ENCODE data around the gene GASK1B. TPM values are rescaled to one million over a fixed set of nuclear protein-coding genes. Genes with fewer than 3 reads are reported as not detected.

Gene GASK1B
- total RNA-seq, 4 donors from 2014 or later, result 1.0 to 23.7 (median 10.6) TPM

GRCh38 chr4:158195297-158195696 lies 22.5 kb upstream of the GASK1B start:
- Histone ChIP-seq H3K27ac (no peak overlapping the region), H3K27me3 (no peaks in the 10 kb centered on the region)
- 56 to 64% methylated on average over 1 of the region's 1 CpG for WGBS, 2 donors

GRCh38 chr4:158193171-158193749 lies 20.4 kb upstream of the GASK1B start:
- H3K4me1 ChIP-seq, result peaks cover 0 to 17% (median 0%) of the 10 kb centered on the region in 3 donors
- intact Hi-C loops (cut with DNase I), result loop anchor here (10.0 kb wide), 1 partner anchor 62 kb away; no protein-coding TSS in a partner anchor
- H3K27me3 ChIP-seq, result no peaks in the 10 kb centered on the region
- H3K9me3 ChIP-seq, result no peaks in the 10 kb centered on the region
- no peak for DNase-seq
- no peak overlapping the region for H3K27ac ChIP-seq
- TF ChIP-seq, protein P1, sequence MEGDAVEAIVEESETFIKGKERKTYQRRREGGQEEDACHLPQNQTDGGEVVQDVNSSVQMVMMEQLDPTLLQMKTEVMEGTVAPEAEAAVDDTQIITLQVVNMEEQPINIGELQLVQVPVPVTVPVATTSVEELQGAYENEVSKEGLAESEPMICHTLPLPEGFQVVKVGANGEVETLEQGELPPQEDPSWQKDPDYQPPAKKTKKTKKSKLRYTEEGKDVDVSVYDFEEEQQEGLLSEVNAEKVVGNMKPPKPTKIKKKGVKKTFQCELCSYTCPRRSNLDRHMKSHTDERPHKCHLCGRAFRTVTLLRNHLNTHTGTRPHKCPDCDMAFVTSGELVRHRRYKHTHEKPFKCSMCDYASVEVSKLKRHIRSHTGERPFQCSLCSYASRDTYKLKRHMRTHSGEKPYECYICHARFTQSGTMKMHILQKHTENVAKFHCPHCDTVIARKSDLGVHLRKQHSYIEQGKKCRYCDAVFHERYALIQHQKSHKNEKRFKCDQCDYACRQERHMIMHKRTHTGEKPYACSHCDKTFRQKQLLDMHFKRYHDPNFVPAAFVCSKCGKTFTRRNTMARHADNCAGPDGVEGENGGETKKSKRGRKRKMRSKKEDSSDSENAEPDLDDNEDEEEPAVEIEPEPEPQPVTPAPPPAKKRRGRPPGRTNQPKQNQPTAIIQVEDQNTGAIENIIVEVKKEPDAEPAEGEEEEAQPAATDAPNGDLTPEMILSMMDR (IDR thresholded peaks at IDR 0.05), result peak; percentile 12 to 62 (median 40)
- TF ChIP-seq POLR2A (IDR thresholded peaks at IDR 0.05), result no peak
- 38 to 47% methylated on average over 3 of the region's 3 CpGs for WGBS, 2 donors
- H3K36me3 ChIP-seq, result no peaks in the 10 kb centered on the region
- no peak overlapping the region for H3K4me3 ChIP-seq

More at GRCh38 chr4:158195297-158195696, 22.5 kb upstream of the GASK1B start:
- intact Hi-C loops (cut with DNase I), result loop anchor here (10.0 kb wide), 1 partner anchor 60 kb away; no protein-coding TSS in a partner anchor
- H3K4me1 ChIP-seq, result peaks cover 0 to 17% (median 0%) of the 10 kb centered on the region in 3 donors
- no peaks in the 10 kb centered on the region for H3K9me3 ChIP-seq
- H3K36me3 ChIP-seq, result no peaks in the 10 kb centered on the region
- no peak overlapping the region for H3K4me3 ChIP-seq
- no peak for DNase-seq
- no peak for TF ChIP-seq POLR2A (IDR thresholded peaks at IDR 0.05)
- TF ChIP-seq, protein P1 (IDR thresholded peaks at IDR 0.05), result no peak

GRCh38 chr4:158192439-158193158 lies 19.8 kb upstream of the GASK1B start:
- H3K4me1 ChIP-seq, result peaks cover 0 to 17% (median 0%) of the 10 kb centered on the region in 3 donors
- no peak for TF ChIP-seq POLR2A (IDR thresholded peaks at IDR 0.05)
- TF ChIP-seq, protein P1 (IDR thresholded peaks at IDR 0.05), result no peak
- H3K9me3 ChIP-seq, result no peaks in the 10 kb centered on the region
- H3K36me3 ChIP-seq, result no peaks in the 10 kb centered on the region
- no peaks in the 10 kb centered on the region for H3K27me3 ChIP-seq
- 47 to 54% methylated on average over 5 of the region's 5 CpGs for WGBS, 2 donors
- H3K27ac ChIP-seq, result peak overlapping the region in 1 of 4 donors; percentile 26
- no peak overlapping the region for H3K4me3 ChIP-seq
- DNase-seq, result no peak
- intact Hi-C loops (cut with DNase I), result loop anchor here (10.0 kb wide), 1 partner anchor 62 kb away; no protein-coding TSS in a partner anchor

DNA sequence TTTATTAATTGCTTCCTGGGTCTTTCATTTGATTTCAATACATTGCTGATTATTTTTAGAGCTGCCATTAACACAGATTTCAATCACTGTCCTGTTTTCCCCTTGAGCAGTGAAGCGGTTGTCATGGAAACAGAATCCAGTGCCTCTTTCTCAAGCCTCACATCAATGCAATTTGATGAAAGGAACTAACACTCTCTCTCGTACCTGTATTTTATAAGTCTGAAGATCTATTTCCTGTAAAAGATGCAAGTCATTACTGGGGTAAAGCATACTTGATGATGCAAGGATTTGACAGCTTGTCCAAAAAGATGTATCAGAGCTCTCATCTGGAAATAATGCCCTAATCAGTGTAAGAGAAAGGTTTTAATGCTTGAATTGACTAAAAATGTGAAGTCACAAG lies 17.9 kb upstream of the GASK1B start:
- 78 to 80% methylated on average over 2 of the region's 2 CpGs for WGBS, 2 donors
- intact Hi-C loops (cut with DNase I), result loop anchor here (10.0 kb wide), 1 partner anchor 64 kb away; no protein-coding TSS in a partner anchor
- peaks cover 0 to 17% (median 0%) of the 10 kb centered on the region in 3 donors for H3K4me1 ChIP-seq
- no peak overlapping the region for H3K4me3 ChIP-seq
- H3K36me3 ChIP-seq, result no peaks in the 10 kb centered on the region
- H3K9me3 ChIP-seq, result no peaks in the 10 kb centered on the region
- H3K27ac ChIP-seq, result no peak overlapping the region
- TF ChIP-seq, protein P1 (IDR thresholded peaks at IDR 0.05), result no peak
- TF ChIP-seq POLR2A (IDR thresholded peaks at IDR 0.05), result no peak
- no peaks in the 10 kb centered on the region for H3K27me3 ChIP-seq
- no peak for DNase-seq

DNA sequence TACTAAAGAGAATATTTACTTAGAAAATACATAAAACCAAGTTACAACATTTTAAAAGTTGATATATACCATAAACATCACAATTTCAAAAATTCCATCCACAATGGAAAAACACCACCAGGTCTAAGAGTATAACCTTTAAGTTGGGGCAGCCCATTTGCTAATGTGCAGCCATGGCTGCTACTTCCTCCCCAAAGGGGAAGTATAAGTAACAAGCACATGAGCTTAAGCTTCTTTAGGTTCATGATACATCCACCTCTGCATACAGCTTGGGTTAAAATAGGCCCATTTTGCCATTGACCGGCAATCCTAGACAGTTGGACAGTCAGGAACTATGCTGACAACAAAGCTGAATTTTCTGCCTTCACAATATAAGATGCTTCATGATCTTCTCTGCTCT lies 16.6 kb upstream of the GASK1B start:
- TF ChIP-seq, protein P1 (IDR thresholded peaks at IDR 0.05), result no peak
- no peak for TF ChIP-seq POLR2A (IDR thresholded peaks at IDR 0.05)
- intact Hi-C loops (cut with DNase I), result no loop called here
- H3K27me3 ChIP-seq, result no peaks in the 10 kb centered on the region
- no peak overlapping the region for H3K27ac ChIP-seq
- H3K36me3 ChIP-seq, result no peaks in the 10 kb centered on the region
- no peak overlapping the region for H3K4me3 ChIP-seq
- no peaks in the 10 kb centered on the region for H3K9me3 ChIP-seq
- H3K4me1 ChIP-seq, result peaks cover 0 to 17% (median 0%) of the 10 kb centered on the region in 3 donors
- DNase-seq, result no peak
- 88 to 92% methylated on average over 1 of the region's 1 CpG for WGBS, 2 donors
